Forelimb muscle (tissue), 1 donor: ENCODE data around the gene SEMA6A. TPM values are rescaled to one million over a fixed set of nuclear protein-coding genes. Genes with fewer than 3 reads are reported as not detected.
"Not testable (repeated sequence)": the region's sequence is repeated elsewhere in the genome, so short reads cannot be mapped to it uniquely, and the experiment has no call there.

Source experiments
- DNase-seq: peaks from one replicate; pipeline ENCODE4 v3.0.0-alpha.2; 2013; ENCODE audit warnings: low read depth
- polyA plus RNA-seq: library from polyadenylated mRNA; unstranded; fragments of 120-200 nt; gene quantifications from one replicate; pipeline ENCODE4 v1.2.1, GENCODE V29; 2013; ENCODE audit not compliant: insufficient read length

The SEMA6A gene
- polyA plus RNA-seq, 1 donor = 43.9 TPM

GRCh38 chr5:116546743-116547124, 27.9 kb downstream of the SEMA6A start:
- no peak for DNase-seq

GRCh38 chr5:116546033-116546742, 28.4 kb downstream of the SEMA6A start:
- no peak for DNase-seq

- not testable (repeated sequence) for DNase-seq
These were observed 29.2 kb downstream of the SEMA6A start for GRCh38 chr5:116545465-116545864.

- no peak for DNase-seq
These were observed 29.9 kb downstream of the SEMA6A start for GRCh38 chr5:116544531-116545241.

- no peak for DNase-seq
These were observed 31.1 kb downstream of the SEMA6A start for GRCh38 chr5:116543501-116543900.

- no peak for DNase-seq
These were observed 32.0 kb downstream of the SEMA6A start for GRCh38 chr5:116542619-116543018.

- no peak for DNase-seq
These were observed 35.4 kb downstream of the SEMA6A start for GRCh38 chr5:116539222-116539621.

GRCh38 chr5:116536316-116537083, 38.1 kb downstream of the SEMA6A start:
- DNase-seq = no peak

- DNase-seq = no peak
These were observed 39.5 kb downstream of the SEMA6A start for GRCh38 chr5:116534964-116535651.

- no peak for DNase-seq
These were observed 41.7 kb downstream of the SEMA6A start for GRCh38 chr5:116532762-116533525.

GRCh38 chr5:116531635-116532034, 43.0 kb downstream of the SEMA6A start:
- DNase-seq = no peak

- DNase-seq = no peak
These were observed 43.5 kb downstream of the SEMA6A start for GRCh38 chr5:116531117-116531516.

GRCh38 chr5:116530276-116530675, 44.3 kb downstream of the SEMA6A start:
- DNase-seq = no peak

GRCh38 chr5:116529615-116530014, 45.0 kb downstream of the SEMA6A start:
- DNase-seq = no peak

GRCh38 chr5:116528519-116529234, 45.9 kb downstream of the SEMA6A start:
- no peak for DNase-seq

- DNase-seq = no peak
These were observed 47.0 kb downstream of the SEMA6A start for GRCh38 chr5:116527582-116527981.

- DNase-seq = no peak
These were observed 48.9 kb downstream of the SEMA6A start for GRCh38 chr5:116525674-116526073.

- DNase-seq = no peak
These were observed 49.7 kb downstream of the SEMA6A start for GRCh38 chr5:116524966-116525365.

- no peak for DNase-seq
These were observed 50.3 kb downstream of the SEMA6A start for GRCh38 chr5:116524051-116524904.

GRCh38 chr5:116523182-116523581, 51.4 kb downstream of the SEMA6A start:
- DNase-seq = not testable (repeated sequence)
